Bone marrow (tissue), 2 donors: ENCODE data around the gene KIF21A.
"Not testable (repeated sequence)": the region's sequence is repeated elsewhere in the genome, so short reads cannot be mapped to it uniquely, and the experiment has no call there.

ENCODE experiments used
- DNase-seq, 2 donors: peaks; one replicate each; lab custom pipeline; 2025; lab: John Stamatoyannopoulos, UW

KIF21A gene

DNA sequence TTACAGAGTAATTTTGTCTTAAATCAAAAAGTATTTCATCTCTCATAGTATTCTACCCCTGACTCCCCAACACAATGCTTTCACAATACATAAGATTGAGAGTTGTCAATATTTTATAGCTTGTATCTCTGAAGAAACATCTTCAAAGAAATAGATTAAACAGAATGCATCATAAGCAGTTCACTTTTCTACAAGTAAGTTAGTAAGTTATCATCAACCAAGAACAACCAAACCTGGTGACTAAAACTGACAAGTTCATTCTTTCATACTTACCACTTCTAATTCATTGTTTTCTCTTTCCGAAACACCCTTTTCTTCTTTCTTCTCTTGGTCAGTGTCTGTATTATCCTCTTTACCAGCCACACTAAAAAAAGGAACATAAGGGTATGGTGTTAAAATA is 101.2 kb downstream of the KIF21A start:
- DNase-seq, result no peak

DNA sequence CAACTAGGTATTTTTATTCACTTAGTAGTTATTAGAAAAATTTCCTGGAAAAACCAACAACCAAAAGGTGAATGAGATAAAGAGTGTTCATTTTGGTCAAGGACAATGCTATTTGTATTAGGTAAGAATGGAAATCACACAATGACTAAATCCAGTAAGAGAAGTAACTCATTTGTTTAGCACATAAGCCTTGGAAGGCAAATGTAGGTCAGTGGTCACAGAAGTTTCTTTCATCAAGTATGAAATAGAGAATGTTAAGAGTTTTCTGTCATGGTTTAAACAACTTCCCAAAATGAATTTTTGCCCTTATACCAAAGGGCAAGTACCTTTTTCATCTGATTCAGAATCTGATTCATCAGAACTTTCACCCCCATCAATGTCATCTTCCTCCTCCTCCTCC is 101.7 kb downstream of the KIF21A start:
- DNase-seq, result no peak

DNA sequence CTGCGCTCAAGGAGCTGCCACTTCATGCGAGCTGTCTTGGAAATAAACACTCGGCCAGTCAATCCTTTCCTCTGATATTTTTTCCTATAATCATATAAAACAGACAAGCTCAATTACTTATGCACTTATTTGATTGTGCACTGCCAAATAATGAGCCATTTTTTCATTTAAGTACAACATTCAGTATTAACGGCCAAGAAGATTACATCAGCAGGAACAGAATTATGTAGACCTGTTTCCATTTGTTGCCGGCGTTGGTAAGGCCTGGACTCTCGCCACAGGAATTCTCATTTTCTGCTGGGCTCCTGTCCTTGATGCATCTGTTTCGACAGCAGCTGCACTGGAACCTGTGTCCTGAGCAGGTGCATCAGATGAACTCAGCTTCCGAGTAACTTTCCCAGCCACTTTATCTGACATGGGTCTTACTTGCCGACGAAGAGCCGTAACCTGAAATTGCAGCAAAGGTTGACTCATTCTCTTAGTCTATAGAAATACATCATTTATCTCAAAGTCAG is 110.2 kb downstream of the KIF21A start:
- DNase-seq, result no peak

DNA sequence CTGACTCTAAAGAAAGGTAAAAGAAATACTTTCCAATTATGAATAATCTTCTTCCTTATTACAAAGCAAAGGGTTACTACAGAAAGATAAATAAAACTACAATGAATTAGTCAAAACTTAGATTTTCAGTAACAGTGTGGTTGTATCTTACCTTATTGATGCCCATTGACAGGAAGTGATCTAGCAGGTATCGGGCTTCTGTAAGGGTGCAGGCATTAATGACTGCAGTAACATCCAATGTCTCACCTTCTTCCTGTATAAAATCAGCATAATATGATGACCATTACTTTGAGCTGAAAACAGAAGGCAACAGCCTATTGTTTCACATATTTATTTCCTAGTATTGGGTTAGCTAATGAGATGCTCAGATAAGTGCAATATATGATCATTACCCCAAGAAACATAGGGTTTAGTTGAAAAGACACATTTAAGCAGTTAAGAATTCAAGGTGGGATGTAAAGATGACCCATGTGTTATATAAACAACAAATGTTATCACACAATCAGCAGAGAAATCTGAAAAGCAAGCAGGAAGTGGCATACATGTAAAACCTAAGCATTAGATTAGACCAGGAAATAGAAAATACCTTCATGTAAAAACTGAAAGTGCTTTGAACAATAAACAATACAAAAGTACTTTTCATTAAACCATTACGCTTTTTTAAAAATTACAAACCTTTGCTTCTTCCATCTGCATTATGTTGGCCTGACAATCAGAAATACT is 111.2 kb downstream of the KIF21A start:
- DNase-seq, result no peak

DNA sequence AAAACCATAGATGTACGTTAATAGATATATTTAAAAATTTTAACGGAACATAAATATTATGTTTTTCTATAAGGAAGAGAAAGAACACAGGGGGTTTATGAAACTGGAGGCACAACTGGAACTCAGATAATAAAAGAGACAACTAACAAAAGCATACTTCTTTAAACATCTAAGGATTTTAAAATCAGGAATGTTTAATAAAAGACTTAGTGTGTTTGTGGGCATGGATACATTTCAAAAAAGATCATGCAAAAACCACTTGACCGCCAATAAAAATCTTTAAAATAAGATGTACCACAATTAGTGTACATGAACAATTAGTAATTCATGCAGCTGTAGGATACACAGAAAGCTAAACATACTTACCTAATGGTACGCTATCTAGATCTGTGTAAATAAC is 113.0 kb downstream of the KIF21A start:
- DNase-seq, result no peak

DNA sequence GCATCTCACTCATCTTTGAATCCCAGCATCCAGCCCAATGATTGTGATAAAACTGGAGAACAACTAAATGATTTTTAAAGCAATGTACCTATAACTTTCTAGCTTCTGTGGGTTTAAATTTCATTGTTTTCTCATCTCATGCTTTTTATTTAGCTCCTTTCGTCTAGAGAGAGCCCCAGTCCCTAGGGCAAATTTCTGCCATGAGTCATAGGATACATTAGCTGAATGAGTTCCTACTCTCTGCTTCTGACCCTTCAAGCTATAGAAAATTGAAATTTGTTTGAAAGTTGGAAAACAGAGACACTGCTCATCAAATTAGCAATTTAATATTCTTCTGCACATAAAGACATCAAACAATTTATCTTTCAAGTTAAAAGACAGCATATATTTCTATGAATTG is 113.9 kb downstream of the KIF21A start:
- DNase-seq, result no peak

DNA sequence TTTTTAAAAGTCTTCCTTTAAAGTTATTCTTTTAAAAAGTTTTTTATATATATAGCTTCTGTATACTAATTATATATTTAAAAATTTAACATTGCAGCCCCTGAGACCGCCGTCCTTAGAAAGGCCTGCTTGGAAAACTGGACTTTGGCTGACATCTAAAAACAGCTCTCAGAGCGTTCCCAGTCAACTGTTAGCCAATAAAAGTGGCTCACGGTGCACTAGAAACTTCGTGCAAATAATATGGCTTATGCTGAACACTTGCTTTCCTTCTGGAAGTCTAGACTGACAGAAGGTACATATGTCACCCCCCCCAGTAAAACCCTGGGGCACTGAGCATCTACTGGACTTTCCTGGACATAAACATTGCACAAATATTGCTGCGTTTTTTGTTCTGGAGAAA is 115.0 kb downstream of the KIF21A start:
- DNase-seq, result no peak

DNA sequence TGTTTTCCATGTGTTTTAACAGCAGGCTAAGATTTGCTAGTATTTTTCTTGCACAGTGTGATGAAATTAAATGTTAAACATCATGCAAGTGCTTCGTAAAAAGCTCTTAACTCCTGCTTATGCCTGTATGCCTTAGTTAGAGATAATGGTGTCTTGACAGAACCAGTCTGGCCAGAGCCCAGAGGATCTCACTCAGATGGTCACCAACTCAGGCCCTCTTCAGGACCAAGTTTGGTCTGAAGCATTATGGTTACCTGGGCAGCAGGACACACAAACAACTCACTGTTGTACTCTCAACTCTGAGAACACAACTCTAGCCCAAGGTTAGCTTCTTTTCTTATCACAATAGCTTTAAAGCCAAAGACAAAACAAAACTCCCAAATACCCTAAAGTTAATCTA is 115.4 kb downstream of the KIF21A start:
- no peak for DNase-seq

DNA sequence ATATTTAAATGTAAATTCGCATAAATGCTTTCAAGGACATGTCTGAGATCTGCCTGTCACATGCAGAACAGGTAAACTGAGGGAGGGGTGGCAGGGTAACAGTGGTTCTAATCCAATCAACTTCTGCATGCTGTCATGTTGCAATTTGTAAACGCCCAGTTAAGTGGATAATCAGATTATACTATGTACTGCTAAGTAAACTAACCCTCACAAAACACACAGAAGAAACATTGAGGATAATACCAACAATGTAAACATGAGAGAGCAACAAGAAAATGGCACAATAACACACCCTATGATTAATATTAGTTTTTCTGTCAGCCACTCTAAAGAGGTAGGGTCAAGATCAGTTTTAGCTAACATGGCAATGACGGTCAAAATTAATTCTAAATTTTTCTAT is 123.7 kb downstream of the KIF21A start:
- no peak for DNase-seq

DNA sequence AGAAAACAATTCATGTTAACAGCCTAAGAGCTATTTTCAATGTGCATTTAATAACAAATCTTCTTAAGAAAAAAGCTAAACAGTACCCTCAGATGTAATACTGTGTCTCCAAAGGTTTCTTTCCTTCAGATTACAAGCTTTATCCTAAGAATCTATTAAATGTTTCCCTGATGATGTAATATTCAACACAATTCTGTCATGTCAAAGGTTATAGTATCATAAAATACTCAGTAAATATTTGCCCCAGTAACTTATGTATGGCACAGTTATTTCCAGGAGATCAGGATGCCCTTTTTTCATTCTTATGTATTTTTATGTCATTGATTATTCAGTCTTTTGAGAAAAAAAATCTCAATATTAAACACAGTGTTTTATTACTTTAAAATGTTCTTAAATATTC is 128.4 kb downstream of the KIF21A start:
- no peak for DNase-seq

DNA sequence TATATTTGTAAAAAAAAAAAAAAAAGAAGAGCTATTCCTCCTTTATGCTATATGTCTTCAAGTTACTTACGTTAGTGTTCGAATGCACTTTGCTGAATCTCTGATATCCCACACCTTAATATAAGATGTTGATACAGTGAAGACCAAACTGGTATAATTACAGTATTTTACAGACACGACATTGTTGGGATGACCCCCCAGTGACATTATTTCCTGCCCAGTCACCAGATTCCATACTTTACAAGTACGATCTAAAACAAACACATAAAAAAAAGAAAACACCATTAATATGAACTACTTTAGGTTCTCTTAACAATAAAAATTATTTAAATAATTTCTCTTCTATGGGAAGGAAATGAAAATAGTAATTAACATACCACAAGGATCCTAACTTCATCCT is 133.4 kb downstream of the KIF21A start:
- DNase-seq, result no peak

DNA sequence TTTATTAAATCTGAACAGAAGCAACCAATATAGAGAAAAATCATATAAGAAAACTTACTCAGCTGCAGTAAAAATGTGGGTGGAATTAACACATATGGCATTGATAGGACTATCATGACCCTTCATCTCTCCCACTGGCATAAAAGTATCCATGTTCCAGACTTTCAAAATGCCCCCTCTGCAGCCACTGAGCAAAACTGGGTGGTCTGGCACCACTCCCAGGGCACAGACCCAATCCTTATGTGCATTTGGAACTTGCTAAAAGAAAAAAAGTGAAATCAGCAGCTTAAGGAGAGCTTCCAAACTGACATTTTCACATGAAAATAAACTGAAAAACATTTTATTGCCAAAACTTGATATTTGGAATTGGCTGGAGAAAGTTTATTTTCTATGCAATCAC is 141.5 kb downstream of the KIF21A start:
- DNase-seq, result no peak

DNA sequence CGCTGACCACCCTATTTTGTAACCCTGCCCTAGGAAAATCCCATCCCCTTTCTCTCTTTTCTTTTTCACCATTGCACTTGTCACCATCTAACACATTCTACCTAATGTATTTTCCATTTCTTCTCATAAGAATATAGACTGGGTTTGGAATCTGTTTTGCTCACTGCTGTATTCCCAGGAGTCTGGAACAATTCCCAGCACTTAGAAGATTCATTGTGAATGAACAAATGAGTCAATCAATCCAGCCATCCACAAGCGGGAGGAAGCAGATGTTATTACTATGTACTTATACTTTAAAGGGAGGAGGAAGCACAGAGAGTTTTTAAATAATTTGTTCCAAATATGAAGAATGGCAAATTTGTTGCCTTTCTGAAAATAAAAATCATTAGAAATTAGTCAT is 142.1 kb downstream of the KIF21A start:
- no peak for DNase-seq

DNA sequence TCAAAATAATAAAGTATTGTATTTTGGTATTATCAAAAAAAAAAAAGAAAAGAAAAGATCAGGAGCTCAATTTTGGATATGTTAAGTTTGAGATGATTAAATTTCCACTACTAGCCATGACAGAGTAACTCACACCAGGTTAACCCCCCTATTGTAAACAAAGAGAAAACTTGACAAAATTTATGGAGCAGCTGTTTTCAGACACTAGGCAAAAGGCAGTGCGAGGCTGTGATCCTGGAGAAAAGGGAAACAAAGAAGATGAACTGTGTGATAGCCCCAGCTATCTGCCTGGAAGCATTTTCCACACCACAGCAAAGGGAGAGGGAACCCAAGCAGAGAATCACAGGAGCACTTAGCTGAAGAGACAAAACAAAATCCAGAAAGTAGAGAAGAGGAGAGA is 145.0 kb downstream of the KIF21A start:
- DNase-seq, result no peak

DNA sequence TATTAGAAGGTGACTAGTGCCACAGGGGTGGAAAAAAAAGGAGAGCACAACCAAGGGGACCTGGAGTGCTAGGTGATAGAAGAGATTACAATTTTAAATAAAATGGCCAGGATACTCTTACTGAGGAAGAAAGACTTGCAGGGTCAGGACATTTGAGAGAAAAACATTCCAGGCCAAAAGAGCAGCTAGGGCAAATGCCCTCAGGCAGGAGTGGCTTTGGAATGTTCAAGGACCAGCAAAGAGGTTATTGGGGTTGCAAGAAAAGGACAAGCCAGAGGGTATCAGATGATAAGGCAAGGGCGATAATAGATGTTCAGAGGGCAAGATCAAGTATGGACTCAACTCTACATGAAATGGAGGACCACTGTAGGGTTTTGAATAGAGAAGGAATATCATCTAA is 146.4 kb downstream of the KIF21A start:
- no peak for DNase-seq

DNA sequence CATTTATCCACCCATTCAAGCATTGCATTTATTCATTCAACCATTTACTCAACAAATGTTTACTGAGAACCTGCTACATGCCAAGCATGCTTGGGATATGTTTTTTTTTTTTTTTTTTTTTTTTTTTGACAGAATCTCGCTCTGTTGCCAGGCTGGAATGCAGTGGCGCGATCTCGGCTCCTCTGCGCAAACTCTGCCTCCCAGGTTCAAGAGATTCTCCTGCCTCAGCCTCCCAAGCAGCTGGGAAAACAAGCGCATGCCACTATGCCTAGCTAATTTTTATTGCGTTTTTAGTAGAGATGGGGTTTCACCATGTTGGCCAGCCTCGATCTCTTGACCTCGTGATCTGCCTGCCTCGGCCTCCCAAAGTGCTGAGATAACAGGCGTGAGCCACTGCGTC is 147.3 kb downstream of the KIF21A start:
- DNase-seq, result not testable (repeated sequence)

DNA sequence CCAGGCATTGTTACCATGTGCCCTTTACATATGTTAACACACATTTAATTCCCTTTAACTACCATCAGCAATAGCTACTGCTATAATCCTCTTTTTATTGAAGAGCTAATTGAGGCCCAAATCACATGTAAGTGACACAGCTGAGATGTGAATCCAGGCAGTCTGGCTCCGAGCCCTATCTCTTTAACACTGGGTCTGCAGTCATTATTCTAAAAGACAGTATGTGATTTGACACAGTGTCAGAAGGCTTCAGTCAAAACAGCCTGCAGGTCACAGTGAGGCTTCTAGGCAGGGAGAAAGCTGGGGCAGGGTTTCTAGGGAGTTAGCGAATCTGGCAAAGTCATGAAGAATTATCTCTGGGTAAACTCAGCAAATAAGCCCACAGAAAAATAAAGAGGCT is 148.2 kb downstream of the KIF21A start:
- DNase-seq, result no peak

DNA sequence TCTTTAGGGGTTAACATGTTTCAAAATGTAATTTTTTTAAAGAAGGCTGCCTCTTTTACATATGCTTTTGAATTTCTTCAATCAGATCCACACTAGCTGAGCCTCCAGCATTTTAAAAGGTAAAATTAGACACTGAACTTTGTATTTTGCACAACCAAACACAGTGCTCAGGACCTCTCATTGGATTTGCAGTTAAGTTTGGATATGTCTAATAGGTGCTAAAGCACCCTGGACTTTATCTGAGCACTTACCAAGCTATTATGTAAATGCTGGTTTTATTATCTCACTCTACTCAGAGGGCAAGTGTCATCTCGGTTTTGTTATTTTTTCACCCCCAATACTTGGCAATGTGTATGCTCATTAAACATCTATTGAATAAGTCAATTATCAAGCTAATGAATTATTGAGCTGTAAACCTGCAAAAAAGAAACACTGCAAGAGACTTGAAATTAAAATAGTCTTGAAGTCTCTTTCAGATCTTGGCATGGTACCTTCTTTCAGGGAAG is 150.7 kb downstream of the KIF21A start:
- no peak for DNase-seq

DNA sequence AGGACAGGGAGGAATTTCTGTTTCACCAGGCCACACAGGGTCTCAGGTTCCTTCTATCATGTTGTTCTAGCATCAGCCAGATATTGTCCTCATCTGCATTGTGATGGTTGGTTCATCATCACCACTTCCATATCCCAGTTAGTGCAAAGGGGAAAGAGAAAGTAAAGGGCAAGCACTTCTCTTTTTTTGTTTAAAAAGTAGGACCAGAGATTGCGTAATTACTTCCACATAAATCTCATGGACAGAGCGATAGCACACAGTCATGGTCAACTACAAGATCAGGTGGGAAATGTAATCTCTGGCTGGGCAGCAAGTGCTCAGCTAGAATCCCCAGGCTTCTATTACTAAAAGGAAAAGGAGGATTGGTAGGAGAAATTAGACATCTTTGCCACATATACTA is 155.1 kb downstream of the KIF21A start:
- no peak for DNase-seq

DNA sequence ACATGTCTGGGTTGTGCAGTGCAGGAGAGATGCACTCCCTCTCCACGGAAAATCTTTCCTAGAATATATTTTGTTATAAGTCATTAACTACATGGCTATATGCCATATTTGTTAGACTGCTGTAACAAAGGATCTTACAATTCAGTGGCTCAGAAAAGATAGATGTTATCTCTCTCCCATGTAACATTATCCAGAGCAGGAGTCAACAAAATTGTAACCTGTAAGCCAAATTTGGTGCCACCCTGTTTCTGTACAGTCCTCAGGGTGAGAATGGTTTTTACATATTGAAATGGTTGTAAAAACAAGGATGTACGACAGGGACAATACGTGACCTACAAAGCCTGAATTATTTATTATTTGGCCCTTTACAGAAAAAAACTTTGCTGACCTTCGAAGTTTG is 155.5 kb downstream of the KIF21A start:
- no peak for DNase-seq

DNA sequence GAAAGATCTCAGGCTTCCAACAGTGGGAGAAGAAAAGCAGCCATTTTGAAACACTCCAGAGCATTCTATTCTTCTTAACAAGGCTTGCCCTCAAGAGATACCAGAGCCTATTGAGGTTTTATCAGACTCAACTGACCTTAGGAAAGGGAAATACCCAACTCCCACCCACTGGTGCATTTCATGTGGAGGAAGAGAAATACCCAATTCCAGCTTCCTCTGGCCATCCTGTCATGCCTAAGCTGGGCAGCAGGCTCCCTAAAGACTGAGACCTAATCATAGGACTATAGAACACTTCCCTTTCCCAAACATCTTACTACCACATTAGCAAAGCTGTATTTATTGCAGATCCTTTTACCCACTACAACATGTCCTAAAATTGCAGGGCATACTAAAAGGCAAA is 164.5 kb downstream of the KIF21A start:
- DNase-seq, result no peak

DNA sequence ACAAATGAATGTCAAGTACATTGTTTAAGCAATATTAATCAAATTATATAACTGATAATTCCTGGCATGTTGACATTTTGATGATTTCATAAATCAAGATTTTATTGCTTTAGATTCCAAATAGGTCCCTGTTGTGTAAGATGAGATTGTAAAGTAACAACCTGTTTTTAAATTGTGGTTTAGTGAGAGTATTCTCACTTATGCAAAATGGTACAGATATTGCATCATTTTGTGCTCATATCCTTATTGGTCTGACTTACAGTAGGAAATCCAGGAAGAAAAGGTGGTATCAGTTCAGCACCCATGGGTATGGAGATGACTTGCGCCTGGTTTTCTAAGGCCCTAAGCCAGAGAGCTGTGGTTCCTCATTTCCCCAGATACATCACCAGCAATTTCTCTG is 165.5 kb downstream of the KIF21A start:
- no peak for DNase-seq

DNA sequence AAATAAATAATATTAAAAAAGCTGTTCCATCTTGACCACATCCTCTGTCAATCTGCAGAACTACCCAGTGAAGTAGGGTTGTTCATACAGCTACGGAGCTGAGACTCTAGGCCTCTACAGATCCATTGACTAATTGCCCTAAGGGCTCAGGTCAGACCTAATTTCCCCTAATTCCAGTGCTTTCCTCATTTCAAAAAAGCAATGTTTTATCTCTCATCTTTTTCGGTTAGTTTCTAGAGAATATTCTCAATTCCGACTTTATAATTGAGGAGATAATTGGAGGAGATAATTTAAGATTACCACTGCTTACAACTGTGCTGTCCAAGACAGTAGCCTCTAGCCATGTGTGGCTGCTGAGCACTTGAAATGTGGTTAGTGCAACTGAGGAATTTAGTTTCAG is 167.1 kb downstream of the KIF21A start:
- no peak for DNase-seq
